CD14-positive monocyte (primary cell): ENCODE data around the gene IRF8. TPM values are rescaled to one million over a fixed set of nuclear protein-coding genes. Genes with fewer than 3 reads are reported as not detected.
"Not testable (repeated sequence)": the region's sequence is repeated elsewhere in the genome, so short reads cannot be mapped to it uniquely, and the experiment has no call there.

Source experiments
- DNase-seq, 3 donors: peaks; one replicate each; pipeline ENCODE4 v3.0.0-alpha.2; 2011 to 2022
- H2AFZ ChIP-seq: 2 replicates; pipeline ENCODE4 v1.6.0; 2012; ENCODE audit warnings: mild to moderate bottlenecking, low read depth, low read length, inconsistent platforms; ENCODE audit not compliant: insufficient read depth, poor library complexity, severe bottlenecking
- H3K27ac ChIP-seq, 2 donors: 1 replicate in 1 of 2; 2 replicates in 1 of 2; pipeline ENCODE4 v1.5.1; 2012 to 2013; ENCODE audit warnings: low read length in 2 of 2, control low read depth in 1 of 2, inconsistent platforms in 1 of 2, low read depth in 1 of 2, mild to moderate bottlenecking in 1 of 2
- H3K27me3 ChIP-seq, 2 donors: one replicate each; pipeline versions ENCODE4 v1.6.0 to v1.6.1; 2011 to 2013; ENCODE audit warnings: low read length in 2 of 2; ENCODE audit not compliant: control insufficient read depth in 2 of 2, insufficient read depth in 2 of 2
- H3K36me3 ChIP-seq, 2 donors: replicated peaks in 1 of 2; 1 replicate in 1 of 2; 2 replicates in 1 of 2; pipeline versions ENCODE4 v1.5.1 to v1.6.1; 2012 to 2013; ENCODE audit warnings: low read length in 2 of 2, control low read depth in 1 of 2, inconsistent platforms in 1 of 2, mild to moderate bottlenecking in 1 of 2; ENCODE audit not compliant: insufficient read depth in 2 of 2, control insufficient read depth in 1 of 2
- H3K4me1 ChIP-seq, 2 donors: 1 replicate in 1 of 2; 2 replicates in 1 of 2; pipeline versions ENCODE4 v1.5.1 to v1.6.1; 2012 to 2013; ENCODE audit warnings: low read length in 2 of 2, control low read depth in 1 of 2, inconsistent platforms in 1 of 2, mild to moderate bottlenecking in 1 of 2, moderate library complexity in 1 of 2; ENCODE audit not compliant: insufficient read depth in 2 of 2, control insufficient read depth in 1 of 2
- H3K4me2 ChIP-seq: replicated peaks from 2 replicates; pipeline ENCODE3; 2012; ENCODE audit warnings: low read length, moderate library complexity, mild to moderate bottlenecking; ENCODE audit not compliant: poor library complexity, severe bottlenecking; ENCODE audit errors: extremely low read depth
- H3K4me3 ChIP-seq, 3 experiments: fragments of 200-600 bp in 1 of 3; sonication (generic) in 1 of 3; replicated peaks in 1 of 3; 1 replicate in 2 of 3; 2 replicates in 1 of 3; pipeline ENCODE4 v1.5.1; 2011 to 2013; ENCODE audit warnings: low read length in 3 of 3, mild to moderate bottlenecking in 3 of 3, control low read depth in 2 of 3, low read depth in 2 of 3, inconsistent platforms in 1 of 3, moderate library complexity in 1 of 3
- H3K79me2 ChIP-seq: 2 replicates; pipeline ENCODE4 v1.6.0; 2012; ENCODE audit warnings: mild to moderate bottlenecking, control low read depth, inconsistent platforms, low read length, moderate library complexity; ENCODE audit not compliant: insufficient read depth
- H3K9ac ChIP-seq: 2 replicates; pipeline ENCODE4 v1.6.0; 2017; ENCODE audit warnings: low read length, mild to moderate bottlenecking; ENCODE audit not compliant: insufficient read depth, poor library complexity, severe bottlenecking
- H3K9me3 ChIP-seq, 2 donors: replicated peaks in 1 of 2; 1 replicate in 1 of 2; 2 replicates in 1 of 2; pipeline versions ENCODE4 v1.5.1 to v1.6.1; 2012 to 2013; ENCODE audit warnings: low read length in 2 of 2, control low read depth in 1 of 2; ENCODE audit not compliant: control insufficient read depth in 1 of 2, insufficient read depth in 1 of 2
- H4K20me1 ChIP-seq: 2 replicates; pipeline ENCODE4 v1.6.0; 2012; ENCODE audit warnings: mild to moderate bottlenecking, low read length, control low read depth, moderate library complexity; ENCODE audit not compliant: insufficient read depth
- H3K27ac Mint-ChIP-seq, 7 donors: one replicate each; pipeline ENCODE4 v1.8.0; 2020; ENCODE audit warnings: mild to moderate bottlenecking in 7 of 7, mixed read lengths in 7 of 7, moderate library complexity in 6 of 7, inconsistent platforms in 2 of 7
- H3K27me3 Mint-ChIP-seq, 3 donors: one replicate each; pipeline ENCODE4 v1.8.0; 2021 to 2022; ENCODE audit warnings: low read depth in 3 of 3, mild to moderate bottlenecking in 3 of 3, mixed read lengths in 3 of 3, moderate library complexity in 3 of 3, inconsistent platforms in 1 of 3
- H3K36me3 Mint-ChIP-seq, 2 donors: one replicate each; pipeline ENCODE4 v1.8.0; 2020; ENCODE audit warnings: mixed read lengths in 2 of 2, inconsistent platforms in 1 of 2, mild to moderate bottlenecking in 1 of 2
- H3K4me1 Mint-ChIP-seq: one replicate; pipeline ENCODE4 v1.8.0; 2020; ENCODE audit warnings: mild to moderate bottlenecking, mixed read lengths
- H3K4me3 Mint-ChIP-seq, 2 donors: one replicate each; pipeline ENCODE4 v1.8.0; 2020; ENCODE audit warnings: mild to moderate bottlenecking in 2 of 2, mixed read lengths in 2 of 2, moderate library complexity in 1 of 2
- H3K9me3 Mint-ChIP-seq, 7 donors: one replicate each; pipeline ENCODE4 v1.8.0; 2020 to 2022; ENCODE audit warnings: mixed read lengths in 7 of 7, mild to moderate bottlenecking in 6 of 7, moderate library complexity in 6 of 7, inconsistent platforms in 2 of 7
- CTCF ChIP-seq: fragments of 200-600 bp; IDR thresholded peaks from one replicate; pipeline ENCODE4 v1.8.0; 2022; ENCODE audit warnings: antibody characterized with exemption, mild to moderate bottlenecking
- WGBS: methylation state at CpG from one replicate; pipeline ENCODE4 v1.1.5; 2013; ENCODE audit warnings: missing lambda C conversion rate; ENCODE audit not compliant: insufficient coverage; 5-methylcytosine and 5-hydroxymethylcytosine counted together
- intact Hi-C, 2 donors: fragments of 100-400 bp; cut with micrococcal nuclease; formaldehyde crosslinking; loops; one replicate each; pipeline versions ENCODE4 v1.15.0 to v1.15.1; 2023
- polyA plus RNA-seq, 3 donors: library from polyadenylated mRNA; depleted of rRNA in 1 of 3; unstranded in 2 of 3; stranded (reverse) in 1 of 3; fragments of 300-500 nt in 2 of 3; fragments of >200 nt in 1 of 3; fragmentation: Illumina TruSeq in 2 of 3; gene quantifications; 1 replicate in 2 of 3; 2 replicates in 1 of 3; pipeline ENCODE4 v1.2.3, GENCODE V29; 2012 to 2021

Gene IRF8
- polyA plus RNA-seq, 3 donors = 157 to 187 (median 184) TPM

- intact Hi-C loops = loop anchor here (5.0 to 10.0 kb wide), 2 partner anchors 34 to 78 kb away; no protein-coding TSS in a partner anchor
- no peaks in the 10 kb centered on the region for H3K27me3 ChIP-seq
- Mint-ChIP-seq H3K36me3 (peaks cover 84 to 85% of the 10 kb centered on the region in 2 donors), H3K27me3 (peaks cover 0 to 4% (median 2%) of the 10 kb centered on the region in 3 donors), H3K27ac (peak overlapping the region; percentile 41 to 93 (median 91)), H3K4me3 (no peak overlapping the region), H3K4me1 (peaks cover 98% of the 10 kb centered on the region), H3K9me3 (no peaks in the 10 kb centered on the region)
- H3K4me1 ChIP-seq = peaks cover 100% of the 10 kb centered on the region in 2 donors
- WGBS = 85% methylated on average over 13 of the region's 13 CpGs
- peaks cover 52% of the 10 kb centered on the region for H4K20me1 ChIP-seq
- H3K9me3 ChIP-seq = no peaks in the 10 kb centered on the region
- H3K4me2 ChIP-seq = no peak overlapping the region
- no peak overlapping the region for H2AFZ ChIP-seq
- H3K36me3 ChIP-seq = peaks cover 60 to 72% of the 10 kb centered on the region in 2 donors
- no peak overlapping the region for H3K4me3 ChIP-seq
- TF ChIP-seq CTCF = no peak
- H3K9ac ChIP-seq = no peak overlapping the region
- no peak for DNase-seq
- peak overlapping the region; percentile 68 to 89 for H3K27ac ChIP-seq
- peaks cover 94% of the 10 kb centered on the region for H3K79me2 ChIP-seq
These were observed 7.4 kb downstream of the IRF8 start for GRCh38 chr16:85906349-85906748.

- H3K27ac Mint-ChIP-seq = peak overlapping the region; percentile 79 to 93 (median 88)
- peaks cover 82 to 86% of the 10 kb centered on the region in 2 donors for H3K36me3 Mint-ChIP-seq
- H3K4me1 Mint-ChIP-seq = peaks cover 98% of the 10 kb centered on the region
These were observed 8.3 kb downstream of the IRF8 start for GRCh38 chr16:85907231-85907630.

More at GRCh38 chr16:85907231-85907630, 8.3 kb downstream of the IRF8 start:
- not testable (repeated sequence) for H3K27me3 Mint-ChIP-seq, H3K4me3 Mint-ChIP-seq, H3K9me3 ChIP-seq, H3K9ac ChIP-seq, H3K27me3 ChIP-seq, H3K9me3 Mint-ChIP-seq, DNase-seq, H3K4me3 ChIP-seq, H2AFZ ChIP-seq, H3K4me2 ChIP-seq
- H3K4me1 ChIP-seq = peaks cover 100% of the 10 kb centered on the region in 2 donors
- intact Hi-C loops = loop anchor here (5.0 to 10.0 kb wide), 2 partner anchors 35 to 78 kb away; no protein-coding TSS in a partner anchor
- H3K27ac ChIP-seq = peak overlapping the region; percentile 47 to 89
- peaks cover 69 to 81% of the 10 kb centered on the region in 2 donors for H3K36me3 ChIP-seq
- no CpG with 5 or more reads among the region's 9 CpGs for WGBS
- H4K20me1 ChIP-seq = peaks cover 48% of the 10 kb centered on the region
- H3K79me2 ChIP-seq = peaks cover 94% of the 10 kb centered on the region
